Vein endothelial cell (primary cell): ENCODE data around the gene ZSCAN29. TPM values are rescaled to one million over a fixed set of nuclear protein-coding genes. Genes with fewer than 3 reads are reported as not detected.

Experiments
- total RNA-seq: library from RNA; depleted of rRNA; stranded (reverse); fragments of >200 nt; gene quantifications from 2 replicates; pipeline ENCODE4 v1.2.3, GENCODE V29; 2012

Gene ZSCAN29
- total RNA-seq: 19.3 and 21.6 TPM in 2 replicates

DNA sequence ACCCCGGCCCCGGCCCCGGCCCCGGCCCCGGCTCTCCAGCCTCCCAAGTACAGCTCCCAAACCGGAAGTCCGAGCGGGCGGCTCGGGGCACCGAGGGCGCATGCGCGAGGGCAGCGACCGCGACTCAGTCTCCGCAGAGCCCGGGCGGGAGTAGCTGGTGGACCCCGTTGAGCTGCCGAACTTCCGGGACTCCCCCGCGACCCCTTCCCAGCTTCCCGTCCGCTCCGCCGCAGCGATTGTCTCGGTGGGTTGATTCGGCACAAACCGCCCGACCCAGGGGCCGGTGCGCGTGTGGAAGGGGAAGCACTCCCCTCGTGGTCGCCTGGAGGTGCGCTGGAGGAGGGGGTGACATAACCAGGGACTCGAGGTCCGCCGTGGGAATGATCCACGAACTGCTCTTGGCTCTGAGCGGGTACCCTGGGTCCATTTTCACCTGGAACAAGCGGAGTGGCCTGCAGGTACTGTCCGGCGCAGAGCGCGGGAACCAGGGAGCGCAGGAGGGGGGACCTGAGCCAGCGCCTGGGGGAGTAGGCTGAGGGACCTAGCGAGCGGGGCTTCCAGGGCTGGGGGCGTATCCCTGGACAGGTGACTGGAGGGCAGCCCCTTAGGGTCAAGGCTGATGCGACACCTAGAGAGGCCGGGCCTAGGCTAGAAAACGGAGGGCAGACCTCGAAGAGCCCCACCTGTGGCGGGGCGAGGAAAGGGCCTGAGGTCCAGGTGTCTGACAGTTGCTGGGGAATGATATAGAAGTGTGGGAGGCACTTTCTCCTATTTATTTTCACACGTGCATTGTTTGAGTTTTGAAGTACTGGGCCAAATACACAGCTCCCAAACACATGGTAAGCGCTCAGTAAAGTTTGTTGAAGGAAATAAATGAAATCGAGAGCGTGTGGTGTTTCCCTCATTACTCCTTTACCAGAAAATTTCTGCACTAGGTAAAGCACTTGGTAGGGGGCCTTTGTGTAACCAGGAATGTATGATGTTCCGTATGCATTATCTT is at the start of gene ZSCAN29, which contains the start of gene TUBGCP4:
ZSCAN29 (minus strand) TSS at position 69 of the 1,000 bp plus-strand sequence. CDS start 1,130 bp downstream, outside the sequence.
TUBGCP4 (plus strand) TSS at position 127 of the 1,000 bp plus-strand sequence; CDS start at position 381, 254 bp downstream.

DNA sequence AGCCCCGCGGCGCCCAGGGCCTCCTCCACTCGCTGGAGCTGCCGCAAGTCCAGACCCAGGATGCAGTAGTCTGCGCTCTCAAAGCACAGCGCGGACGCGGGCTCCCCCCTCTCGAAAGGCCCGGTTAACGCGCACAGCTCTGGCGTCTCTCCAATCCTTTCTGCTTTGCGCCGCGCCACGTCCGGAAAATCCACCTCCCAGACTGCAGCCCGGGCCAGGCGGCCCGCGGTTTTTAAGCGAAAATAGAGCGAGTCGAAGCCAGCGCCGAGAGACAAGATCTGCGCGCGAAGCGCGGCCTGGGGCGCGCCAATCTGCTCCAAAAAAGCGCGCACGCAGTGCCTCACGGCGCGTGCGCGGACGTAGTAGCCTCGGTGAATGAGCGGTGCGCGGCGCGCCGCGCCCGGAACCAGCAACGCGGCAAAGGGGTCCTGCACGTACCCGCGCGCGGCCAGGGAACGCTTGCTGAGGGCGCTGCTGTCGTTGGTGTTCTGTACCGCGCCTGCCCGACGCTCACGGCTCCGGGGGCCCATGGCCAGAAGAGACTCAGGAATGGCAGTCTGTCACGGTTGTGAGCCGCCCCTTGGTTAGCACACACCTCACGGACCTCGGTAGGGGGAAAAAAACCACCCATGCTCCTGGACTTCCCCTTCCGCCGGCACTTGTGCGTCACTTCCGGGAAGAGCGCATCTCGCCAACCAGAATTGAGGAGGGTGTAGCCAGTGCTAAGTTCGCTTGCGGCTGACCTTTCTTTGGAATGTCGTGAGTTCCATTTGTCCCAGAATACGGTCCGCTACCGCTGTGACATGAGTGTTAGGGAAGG is 40.7 kb downstream of the ZSCAN29 start, which contains the start of gene LCMT2:
LCMT2 (minus strand) TSS at position 614 of the 820 bp plus-strand sequence; CDS start at position 530, 84 bp downstream.

Other genes with a start within 250 kb of the ZSCAN29 start
- 16.4 and 18.0 TPM in 2 replicates for gene TMEM62, start 237.5 kb downstream of the ZSCAN29 start, total RNA-seq
- gene CCNDBP1, start 185.6 kb downstream of the ZSCAN29 start, total RNA-seq: 71.9 and 74.6 TPM in 2 replicates
- gene EPB42, start 150.0 kb downstream of the ZSCAN29 start, total RNA-seq: not detected in 2 replicates
- not detected in 2 replicates for gene TGM5, start 104.1 kb downstream of the ZSCAN29 start, total RNA-seq
- not detected in 2 replicates for gene TGM7, start 68.8 kb downstream of the ZSCAN29 start, total RNA-seq
- gene LCMT2, start 40.5 kb downstream of the ZSCAN29 start, total RNA-seq: 5.6 and 7.3 TPM in 2 replicates
- gene TUBGCP4, start 58 bp upstream of the ZSCAN29 start, total RNA-seq: 8.8 and 16.1 TPM in 2 replicates
- gene TP53BP1, start 122.1 kb upstream of the ZSCAN29 start, total RNA-seq: 50.3 and 60.4 TPM in 2 replicates
- gene MAP1A, start 146.6 kb upstream of the ZSCAN29 start, total RNA-seq: 0.65 and 0.76 TPM in 2 replicates
- 39.2 and 64.1 TPM in 2 replicates for gene PPIP5K1, start 219.2 kb upstream of the ZSCAN29 start, total RNA-seq
- not detected in 2 replicates for gene CKMT1B, start 223.0 kb upstream of the ZSCAN29 start, total RNA-seq
- not detected in 2 replicates for gene STRC, start 247.8 kb upstream of the ZSCAN29 start, total RNA-seq